ENCODE data around the gene TNNT1. TPM values are rescaled to one million over a fixed set of nuclear protein-coding genes. Genes with fewer than 3 reads are reported as not detected.

The TNNT1 gene
- total RNA-seq, 1 donor from 2014 or later = 5.5 TPM

DNA sequence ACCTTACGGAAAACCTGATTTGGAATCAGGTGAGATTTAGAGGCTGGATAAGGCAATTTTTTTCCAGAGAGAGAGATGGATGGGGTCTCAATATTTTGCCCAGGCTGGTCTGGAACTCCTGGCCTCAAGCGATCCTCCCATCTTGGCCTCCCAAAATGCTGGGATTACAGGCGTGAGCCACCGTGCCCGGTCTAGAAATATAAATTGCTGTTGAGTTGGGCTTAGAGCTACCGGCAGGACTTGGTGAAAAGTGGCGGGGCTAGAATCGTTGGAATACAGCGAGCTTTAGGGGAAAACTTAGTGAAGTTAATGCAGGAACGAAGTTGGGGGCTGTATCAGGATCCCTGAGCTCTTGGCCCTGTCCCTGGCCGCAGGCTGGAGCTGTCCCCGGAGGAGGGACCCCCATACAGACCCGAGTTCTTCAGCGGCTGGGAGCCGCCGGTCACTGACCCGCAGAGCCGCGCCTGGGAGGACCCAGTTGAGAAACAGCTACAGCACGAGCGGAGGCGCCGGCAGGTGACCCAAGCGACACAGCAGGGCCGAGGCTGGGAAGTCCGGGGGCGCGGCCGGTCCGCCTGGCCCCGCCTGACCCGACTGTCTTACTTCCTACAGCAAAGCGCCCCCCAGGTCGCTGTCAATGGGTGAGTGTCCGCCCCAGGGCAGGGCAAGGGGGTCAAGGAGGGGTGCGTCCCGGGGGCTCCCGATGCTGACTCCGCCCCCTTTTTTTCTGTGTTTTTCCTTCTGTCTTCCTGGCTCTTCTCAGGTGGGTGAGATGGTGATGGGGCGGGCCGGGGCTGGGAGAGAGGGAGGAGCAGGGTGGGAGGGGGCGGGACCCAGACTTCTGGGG lies 65.8 kb downstream of the TNNT1 start:
- Mint-ChIP-seq H3K27me3 (peaks cover 73% of the 10 kb centered on the region), H3K36me3 (ENCODE audit: insufficient read depth) (peaks cover 3% of the 10 kb centered on the region), H3K27ac (no peak overlapping the region), H3K4me3 (ENCODE audit: low read depth) (no peak overlapping the region), H3K9me3 (ENCODE audit: low read depth) (no peaks in the 10 kb centered on the region), H3K4me1 (ENCODE audit: low read depth) (peaks cover 13% of the 10 kb centered on the region)
- DNase-seq (ENCODE audit: low spot score, unreplicated experiment) = no peak
- TF ChIP-seq, protein P1, sequence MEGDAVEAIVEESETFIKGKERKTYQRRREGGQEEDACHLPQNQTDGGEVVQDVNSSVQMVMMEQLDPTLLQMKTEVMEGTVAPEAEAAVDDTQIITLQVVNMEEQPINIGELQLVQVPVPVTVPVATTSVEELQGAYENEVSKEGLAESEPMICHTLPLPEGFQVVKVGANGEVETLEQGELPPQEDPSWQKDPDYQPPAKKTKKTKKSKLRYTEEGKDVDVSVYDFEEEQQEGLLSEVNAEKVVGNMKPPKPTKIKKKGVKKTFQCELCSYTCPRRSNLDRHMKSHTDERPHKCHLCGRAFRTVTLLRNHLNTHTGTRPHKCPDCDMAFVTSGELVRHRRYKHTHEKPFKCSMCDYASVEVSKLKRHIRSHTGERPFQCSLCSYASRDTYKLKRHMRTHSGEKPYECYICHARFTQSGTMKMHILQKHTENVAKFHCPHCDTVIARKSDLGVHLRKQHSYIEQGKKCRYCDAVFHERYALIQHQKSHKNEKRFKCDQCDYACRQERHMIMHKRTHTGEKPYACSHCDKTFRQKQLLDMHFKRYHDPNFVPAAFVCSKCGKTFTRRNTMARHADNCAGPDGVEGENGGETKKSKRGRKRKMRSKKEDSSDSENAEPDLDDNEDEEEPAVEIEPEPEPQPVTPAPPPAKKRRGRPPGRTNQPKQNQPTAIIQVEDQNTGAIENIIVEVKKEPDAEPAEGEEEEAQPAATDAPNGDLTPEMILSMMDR (IDR thresholded peaks at IDR 0.05; ENCODE audit: unreplicated experiment) = no peak

Small RNA genes lying within 50 kb of the gene (microRNA-seq; reads per million reads assigned to microRNA genes)
- gene MIR7975 (ENCODE audit: borderline number of aligned reads, unreplicated experiment) = not detected

Other genes with a start within 250 kb of the TNNT1 start
- not detected in 2 replicates for gene NCR1, start 243.1 kb downstream of the TNNT1 start, total RNA-seq
- gene NLRP7, start 201.7 kb downstream of the TNNT1 start, total RNA-seq = not detected in 2 replicates
- gene NLRP2, start 182.8 kb downstream of the TNNT1 start, total RNA-seq = 73.2 and 82.1 TPM in 2 replicates
- gene GP6, start 110.9 kb downstream of the TNNT1 start, total RNA-seq = 0.18 and 0.34 TPM in 2 replicates
- gene RDH13, start 86.1 kb downstream of the TNNT1 start, total RNA-seq = 11.8 and 12.0 TPM in 2 replicates
- 14.4 and 21.5 TPM in 2 replicates for gene EPS8L1, start 73.3 kb downstream of the TNNT1 start, total RNA-seq
- 110 and 118 TPM in 2 replicates for gene PPP1R12C, start 31.6 kb downstream of the TNNT1 start, total RNA-seq
- 5.5 and 6.0 TPM in 2 replicates for gene TNNI3, start 8.5 kb upstream of the TNNT1 start, total RNA-seq
- 14.9 and 18.4 TPM in 2 replicates for gene DNAAF3, start 17.4 kb upstream of the TNNT1 start, total RNA-seq
- 4.3 and 4.8 TPM in 2 replicates for gene SYT5, start 31.1 kb upstream of the TNNT1 start, total RNA-seq
- gene PTPRH, start 60.3 kb upstream of the TNNT1 start, total RNA-seq = 0.43 and 1.6 TPM in 2 replicates
- gene TMEM86B, start 79.6 kb upstream of the TNNT1 start, total RNA-seq = 10.0 and 12.0 TPM in 2 replicates
- gene PPP6R1, start 109.8 kb upstream of the TNNT1 start, total RNA-seq = 70.9 and 72.3 TPM in 2 replicates
- gene HSPBP1, start 130.9 kb upstream of the TNNT1 start, total RNA-seq = 46.1 and 46.9 TPM in 2 replicates
- gene BRSK1, start 134.8 kb upstream of the TNNT1 start, total RNA-seq = 67.6 and 68.7 TPM in 2 replicates
- gene TMEM150B, start 176.1 kb upstream of the TNNT1 start, total RNA-seq = not detected in 2 replicates
- gene KMT5C, start 190.7 kb upstream of the TNNT1 start, total RNA-seq = 68.4 and 68.6 TPM in 2 replicates
- gene COX6B2, start 205.5 kb upstream of the TNNT1 start, total RNA-seq = not detected in 2 replicates
- 0.09 TPM in 1 of 2 replicates, not detected in the other for gene GARIN5B, start 214.1 kb upstream of the TNNT1 start, total RNA-seq
- gene IL11, start 221.3 kb upstream of the TNNT1 start, total RNA-seq = 2.2 and 2.8 TPM in 2 replicates
- gene TMEM190, start 227.6 kb upstream of the TNNT1 start, total RNA-seq = 2.3 and 4.3 TPM in 2 replicates
- gene TMEM238, start 235.1 kb upstream of the TNNT1 start, total RNA-seq = 5.0 and 5.6 TPM in 2 replicates
- 1,450 and 1,547 TPM in 2 replicates for gene RPL28, start 236.7 kb upstream of the TNNT1 start, total RNA-seq

Data from progenitor cell of endocrine pancreas (in vitro differentiated cells).